Esophagus muscularis mucosa (tissue), 4 donors: ENCODE data around the gene KIRREL3. TPM values are rescaled to one million over a fixed set of nuclear protein-coding genes. Genes with fewer than 3 reads are reported as not detected.

Experiments
- DNase-seq: peaks from one replicate; pipeline ENCODE4 v3.0.0-alpha.2; 2017; ENCODE audit errors: extremely low spot score
- H3K27ac ChIP-seq, 4 donors: fragments of 200-600 bp; sonication (generic); replicated peaks in 1 of 4; 1 replicate in 3 of 4; 2 replicates in 1 of 4; pipeline ENCODE4 v1.5.1; 2016 to 2019; ENCODE audit warnings: mild to moderate bottlenecking in 1 of 4
- H3K27me3 ChIP-seq, 4 donors: fragments of 200-600 bp; sonication (generic); one replicate each; pipeline versions ENCODE4 v1.5.1 to v1.6.0; 2016 to 2019
- H3K36me3 ChIP-seq, 4 donors: fragments of 200-600 bp; sonication (generic); one replicate each; pipeline ENCODE4 v1.5.1; 2016 to 2019
- H3K4me1 ChIP-seq, 4 donors: fragments of 200-600 bp; sonication (generic); one replicate each; pipeline ENCODE4 v1.5.1; 2016 to 2019
- H3K4me3 ChIP-seq, 4 donors: fragments of 200-600 bp; sonication (generic); 1 replicate in 2 of 4; 2 replicates in 2 of 4; pipeline ENCODE4 v1.5.1; 2016 to 2019; ENCODE audit warnings: mild to moderate bottlenecking in 4 of 4, moderate library complexity in 1 of 4
- H3K9me3 ChIP-seq, 4 donors: fragments of 200-600 bp; sonication (generic); 1 replicate in 3 of 4; 2 replicates in 1 of 4; pipeline ENCODE4 v1.5.1; 2016 to 2019
- CTCF ChIP-seq, 3 experiments: fragments of 200-600 bp in 2 of 3; fragments of 450-650 bp in 1 of 3; sonication (generic) in 2 of 3; IDR thresholded peaks; one replicate each; pipeline ENCODE4 v1.5.1; 2017 to 2019; ENCODE audit warnings: antibody characterized with exemption in 3 of 3, mild to moderate bottlenecking in 2 of 3, moderate library complexity in 1 of 3
- EP300 ChIP-seq: sonication (generic); formaldehyde crosslinking; IDR thresholded peaks from one replicate; pipeline ENCODE4 v1.6.1; 2017; ENCODE audit warnings: antibody characterized with exemption
- POLR2A ChIP-seq: fragments of 450-650 bp; IDR thresholded peaks from one replicate; pipeline ENCODE4 v1.6.1; 2017; ENCODE audit warnings: antibody characterized with exemption, moderate library complexity, mild to moderate bottlenecking, low read depth
- POLR2AphosphoS5 ChIP-seq, 2 donors: sonication (generic); formaldehyde crosslinking; IDR thresholded peaks; one replicate each; pipeline ENCODE4 v1.6.1; 2017; ENCODE audit warnings: antibody characterized with exemption in 2 of 2
- WGBS: methylation state at CpG from one replicate; pipeline ENCODE4 v1.1.5; 2018; 5-methylcytosine and 5-hydroxymethylcytosine counted together
- intact Hi-C: fragments of 100-400 bp; cut with DNase I; formaldehyde crosslinking; loops from one replicate; pipeline ENCODE4 v1.15.1; 2023
- total RNA-seq, 4 donors: library from RNA; depleted of rRNA; stranded (reverse); fragments of >200 nt; gene quantifications; one replicate each; pipeline versions ENCODE4 v1.1.0 to v1.2.1, GENCODE V29; 2016

Gene KIRREL3
- total RNA-seq, 4 donors from 2014 or later = 1.7 to 6.5 (median 3.1) TPM

GRCh38 chr11:126477535-126478305 lies 522.9 kb downstream of the KIRREL3 start:
- TF ChIP-seq EP300 (no peak), CTCF (IDR thresholded peaks at IDR 0.05) (no peak), POLR2A (no peak), POLR2AphosphoS5 (IDR thresholded peaks at IDR 0.05) (no peak)
- DNase-seq = no peak
- H3K9me3 ChIP-seq = no peaks in the 10 kb centered on the region
- 71% methylated on average over 14 of the region's 14 CpGs for WGBS
- intact Hi-C loops = no loop called here
- peaks cover 11 to 20% (median 15%) of the 10 kb centered on the region in 4 donors for H3K4me1 ChIP-seq
- no peaks in the 10 kb centered on the region for H3K27me3 ChIP-seq
- H3K27ac ChIP-seq = no peak overlapping the region
- H3K4me3 ChIP-seq = no peak overlapping the region
- no peaks in the 10 kb centered on the region for H3K36me3 ChIP-seq

GRCh38 chr11:126476977-126477376 lies 523.6 kb downstream of the KIRREL3 start:
- Histone ChIP-seq H3K36me3 (no peaks in the 10 kb centered on the region), H3K27ac (no peak overlapping the region), H3K4me1 (peaks cover 11 to 20% (median 15%) of the 10 kb centered on the region in 4 donors), H3K4me3 (no peak overlapping the region), H3K9me3 (no peaks in the 10 kb centered on the region), H3K27me3 (no peaks in the 10 kb centered on the region)
- DNase-seq = no peak
- intact Hi-C loops = no loop called here
- WGBS = 74% methylated on average over 9 of the region's 9 CpGs
- TF ChIP-seq POLR2A (no peak), EP300 (no peak), POLR2AphosphoS5 (IDR thresholded peaks at IDR 0.05) (no peak), CTCF (IDR thresholded peaks at IDR 0.05) (no peak)

GRCh38 chr11:126476266-126476924 lies 524.2 kb downstream of the KIRREL3 start:
- Histone ChIP-seq H3K36me3 (no peaks in the 10 kb centered on the region), H3K27ac (no peak overlapping the region), H3K27me3 (no peaks in the 10 kb centered on the region), H3K4me1 (peaks cover 11 to 20% (median 15%) of the 10 kb centered on the region in 4 donors), H3K4me3 (no peak overlapping the region), H3K9me3 (no peaks in the 10 kb centered on the region)
- no peak for DNase-seq
- intact Hi-C loops = no loop called here
- TF ChIP-seq POLR2A = no peak
- no peak for TF ChIP-seq POLR2AphosphoS5 (IDR thresholded peaks at IDR 0.05)
- TF ChIP-seq CTCF (IDR thresholded peaks at IDR 0.05) = no peak
- TF ChIP-seq EP300 = no peak
- 82% methylated on average over 15 of the region's 15 CpGs for WGBS

- Histone ChIP-seq H3K27me3 (no peaks in the 10 kb centered on the region), H3K9me3 (no peaks in the 10 kb centered on the region), H3K36me3 (no peaks in the 10 kb centered on the region), H3K4me1 (peaks cover 8 to 13% (median 11%) of the 10 kb centered on the region in 4 donors), H3K27ac (no peak overlapping the region), H3K4me3 (no peak overlapping the region)
- DNase-seq = no peak
- 63% methylated on average over 19 of the region's 26 CpGs for WGBS
- TF ChIP-seq CTCF (IDR thresholded peaks at IDR 0.05) = no peak
- TF ChIP-seq POLR2AphosphoS5 (IDR thresholded peaks at IDR 0.05) = no peak
- TF ChIP-seq POLR2A = no peak
- TF ChIP-seq EP300 = no peak
- intact Hi-C loops = no loop called here
Measured at GRCh38 chr11:126475014-126475991, 525.3 kb downstream of the KIRREL3 start.
